Measurements from ENCODE around the gene IMPA2. TPM values are rescaled to one million over a fixed set of nuclear protein-coding genes. Genes with fewer than 3 reads are reported as not detected.
A peak's percentile ranks its signal among the peaks of the same experiment; 100 is the strongest.

Gene IMPA2
- total RNA-seq, 1 donor from 2014 or later, result 56.3 TPM

DNA sequence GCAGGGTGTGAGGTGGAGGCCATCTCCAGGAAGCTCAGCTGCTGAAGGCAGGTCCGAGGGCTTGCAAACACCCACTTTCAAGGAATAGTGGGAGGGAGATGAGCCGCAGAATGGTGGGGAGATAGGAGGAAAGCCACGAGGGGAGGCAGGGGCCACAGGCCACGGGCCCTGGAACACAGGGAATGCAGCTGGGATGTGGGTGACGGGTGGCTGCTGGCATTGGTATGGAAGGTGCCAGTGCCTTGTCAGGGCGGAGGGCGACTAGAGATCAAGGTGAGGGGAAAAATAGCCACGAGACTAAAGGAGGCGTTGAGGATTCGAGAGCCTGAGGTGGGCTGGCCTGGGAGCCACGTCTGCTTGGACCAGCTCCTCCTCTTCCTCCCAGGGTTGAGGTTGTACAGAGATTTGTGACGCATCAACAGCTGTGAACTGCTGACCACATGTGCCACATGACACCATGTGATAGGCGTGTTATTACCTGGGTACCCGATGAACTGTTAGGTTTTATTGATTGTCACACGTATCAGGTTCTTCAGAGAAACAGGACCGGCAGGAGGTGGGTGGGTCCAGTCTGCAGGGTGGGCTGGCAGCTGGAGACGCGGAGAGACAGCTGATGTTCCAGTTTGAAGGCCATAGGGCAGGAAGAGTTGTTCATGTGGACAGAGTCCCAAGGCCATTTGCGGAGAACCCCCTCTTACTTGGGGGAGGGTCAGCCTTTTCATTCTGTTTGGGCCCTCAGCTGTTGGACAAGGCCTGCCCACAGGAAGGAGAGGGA is 9.9 kb downstream of the IMPA2 start:
- DNase-seq (ENCODE audit: extremely low spot score, unreplicated experiment), result peak; percentile 57
- H3K4me1 Mint-ChIP-seq (ENCODE audit: unreplicated experiment), result peaks cover 60% of the 10 kb centered on the region
- H3K9me3 Mint-ChIP-seq, result no peaks in the 10 kb centered on the region
- no peak overlapping the region for H3K4me3 Mint-ChIP-seq
- H3K27ac Mint-ChIP-seq, result peak overlapping the region; percentile 26
- TF ChIP-seq, protein P1, sequence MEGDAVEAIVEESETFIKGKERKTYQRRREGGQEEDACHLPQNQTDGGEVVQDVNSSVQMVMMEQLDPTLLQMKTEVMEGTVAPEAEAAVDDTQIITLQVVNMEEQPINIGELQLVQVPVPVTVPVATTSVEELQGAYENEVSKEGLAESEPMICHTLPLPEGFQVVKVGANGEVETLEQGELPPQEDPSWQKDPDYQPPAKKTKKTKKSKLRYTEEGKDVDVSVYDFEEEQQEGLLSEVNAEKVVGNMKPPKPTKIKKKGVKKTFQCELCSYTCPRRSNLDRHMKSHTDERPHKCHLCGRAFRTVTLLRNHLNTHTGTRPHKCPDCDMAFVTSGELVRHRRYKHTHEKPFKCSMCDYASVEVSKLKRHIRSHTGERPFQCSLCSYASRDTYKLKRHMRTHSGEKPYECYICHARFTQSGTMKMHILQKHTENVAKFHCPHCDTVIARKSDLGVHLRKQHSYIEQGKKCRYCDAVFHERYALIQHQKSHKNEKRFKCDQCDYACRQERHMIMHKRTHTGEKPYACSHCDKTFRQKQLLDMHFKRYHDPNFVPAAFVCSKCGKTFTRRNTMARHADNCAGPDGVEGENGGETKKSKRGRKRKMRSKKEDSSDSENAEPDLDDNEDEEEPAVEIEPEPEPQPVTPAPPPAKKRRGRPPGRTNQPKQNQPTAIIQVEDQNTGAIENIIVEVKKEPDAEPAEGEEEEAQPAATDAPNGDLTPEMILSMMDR (conservative IDR thresholded peaks at IDR 0.05), result no peak
- no peaks in the 10 kb centered on the region for H3K36me3 Mint-ChIP-seq
- no peaks in the 10 kb centered on the region for H3K27me3 Mint-ChIP-seq

DNA sequence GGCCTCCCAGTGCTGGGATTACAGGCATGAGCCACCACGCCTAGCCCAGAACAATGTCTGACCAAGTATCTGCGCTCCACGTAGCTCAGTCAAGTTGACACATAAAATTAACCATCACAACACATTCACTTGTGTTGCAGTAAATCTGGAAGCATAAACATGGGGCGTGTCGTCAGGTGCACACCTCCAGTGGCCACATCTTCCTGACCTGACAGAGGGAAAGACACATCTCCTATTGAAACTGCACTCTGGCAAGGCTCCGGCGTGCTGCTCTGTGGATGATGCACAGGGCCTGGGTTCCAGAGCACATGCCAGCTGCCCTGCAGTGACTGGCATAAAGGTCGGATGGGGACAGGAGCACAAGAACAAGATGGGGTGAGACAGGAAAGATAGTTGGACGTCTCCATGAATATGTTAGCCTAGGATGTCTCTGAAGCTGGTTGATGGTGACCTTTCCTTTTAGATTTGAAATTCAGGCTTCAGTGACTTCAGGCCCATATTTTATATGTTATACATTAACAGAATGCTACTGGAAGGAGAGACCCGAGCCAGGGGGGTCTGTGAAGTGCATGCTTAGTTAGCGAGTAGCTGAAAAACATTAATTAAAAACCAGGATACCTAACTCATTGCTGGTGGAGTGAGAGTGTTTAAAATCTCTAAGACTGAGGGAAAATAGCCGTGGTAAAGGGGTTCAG is 10.9 kb downstream of the IMPA2 start:
- Mint-ChIP-seq H3K27ac (no peak overlapping the region), H3K36me3 (no peaks in the 10 kb centered on the region), H3K27me3 (no peaks in the 10 kb centered on the region), H3K9me3 (no peaks in the 10 kb centered on the region), H3K4me1 (ENCODE audit: unreplicated experiment) (peaks cover 52% of the 10 kb centered on the region), H3K4me3 (no peak overlapping the region)
- TF ChIP-seq, protein P1 (conservative IDR thresholded peaks at IDR 0.05), result no peak
- DNase-seq (ENCODE audit: extremely low spot score, unreplicated experiment), result no peak

DNA sequence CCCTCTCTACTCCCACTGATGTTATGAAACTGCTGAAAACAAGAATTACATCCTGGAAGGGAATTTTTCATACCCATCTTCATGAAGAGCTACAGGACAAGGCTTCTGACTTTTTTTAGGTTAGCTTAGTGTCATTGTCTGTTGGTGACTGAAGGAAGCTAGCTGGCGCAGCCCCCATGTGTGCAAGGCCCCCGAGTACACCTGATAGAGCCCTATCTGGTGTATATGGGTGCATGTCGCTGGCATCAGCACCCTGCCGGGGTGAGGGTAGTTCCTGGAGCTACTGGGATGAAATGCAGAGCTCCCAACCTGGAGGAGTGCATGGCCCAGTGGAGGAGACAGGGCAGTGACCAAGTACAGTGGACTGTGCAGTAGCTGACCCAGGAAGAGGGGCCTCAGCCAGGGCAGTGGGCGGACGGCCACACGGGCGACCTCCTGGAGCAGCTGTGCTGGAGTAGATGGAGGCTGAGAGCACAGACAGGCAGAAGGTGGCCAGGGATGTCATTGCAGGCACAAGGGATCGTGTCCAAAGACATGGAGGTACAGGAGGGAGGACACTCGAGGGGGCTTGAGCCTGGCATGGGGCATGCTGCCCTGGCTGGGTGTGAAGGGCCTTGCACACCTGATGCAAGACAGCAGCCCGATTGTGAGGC is 12.1 kb downstream of the IMPA2 start:
- Mint-ChIP-seq H3K27ac (peak overlapping the region; percentile 43), H3K27me3 (no peaks in the 10 kb centered on the region), H3K4me1 (ENCODE audit: unreplicated experiment) (peaks cover 58% of the 10 kb centered on the region), H3K4me3 (no peak overlapping the region), H3K36me3 (no peaks in the 10 kb centered on the region), H3K9me3 (no peaks in the 10 kb centered on the region)
- TF ChIP-seq, protein P1 (conservative IDR thresholded peaks at IDR 0.05), result no peak
- no peak for DNase-seq (ENCODE audit: extremely low spot score, unreplicated experiment)

DNA sequence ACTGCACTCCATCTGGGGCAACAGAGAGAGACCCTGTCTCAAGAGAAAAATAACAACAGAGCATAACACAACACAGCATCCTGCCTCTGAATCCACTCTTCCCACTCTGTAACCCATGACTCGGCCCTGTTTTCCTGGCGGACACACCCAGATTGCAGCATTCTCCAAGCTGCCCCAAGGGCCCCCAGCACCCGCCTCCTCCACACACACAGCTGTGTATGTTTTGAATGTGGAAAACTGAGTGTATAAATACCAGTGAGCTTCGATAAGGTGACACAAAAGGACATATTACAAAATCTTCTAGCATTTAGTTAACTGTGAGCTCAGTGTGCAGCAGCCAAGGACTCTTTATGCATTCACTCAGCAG is 13.0 kb downstream of the IMPA2 start:
- DNase-seq (ENCODE audit: extremely low spot score, unreplicated experiment), result no peak
- Mint-ChIP-seq H3K27ac (peak overlapping the region; percentile 45), H3K4me3 (peak overlapping the region; percentile 24), H3K36me3 (no peaks in the 10 kb centered on the region), H3K4me1 (ENCODE audit: unreplicated experiment) (peaks cover 52% of the 10 kb centered on the region), H3K9me3 (no peaks in the 10 kb centered on the region), H3K27me3 (no peaks in the 10 kb centered on the region)
- TF ChIP-seq, protein P1 (conservative IDR thresholded peaks at IDR 0.05), result no peak

DNA sequence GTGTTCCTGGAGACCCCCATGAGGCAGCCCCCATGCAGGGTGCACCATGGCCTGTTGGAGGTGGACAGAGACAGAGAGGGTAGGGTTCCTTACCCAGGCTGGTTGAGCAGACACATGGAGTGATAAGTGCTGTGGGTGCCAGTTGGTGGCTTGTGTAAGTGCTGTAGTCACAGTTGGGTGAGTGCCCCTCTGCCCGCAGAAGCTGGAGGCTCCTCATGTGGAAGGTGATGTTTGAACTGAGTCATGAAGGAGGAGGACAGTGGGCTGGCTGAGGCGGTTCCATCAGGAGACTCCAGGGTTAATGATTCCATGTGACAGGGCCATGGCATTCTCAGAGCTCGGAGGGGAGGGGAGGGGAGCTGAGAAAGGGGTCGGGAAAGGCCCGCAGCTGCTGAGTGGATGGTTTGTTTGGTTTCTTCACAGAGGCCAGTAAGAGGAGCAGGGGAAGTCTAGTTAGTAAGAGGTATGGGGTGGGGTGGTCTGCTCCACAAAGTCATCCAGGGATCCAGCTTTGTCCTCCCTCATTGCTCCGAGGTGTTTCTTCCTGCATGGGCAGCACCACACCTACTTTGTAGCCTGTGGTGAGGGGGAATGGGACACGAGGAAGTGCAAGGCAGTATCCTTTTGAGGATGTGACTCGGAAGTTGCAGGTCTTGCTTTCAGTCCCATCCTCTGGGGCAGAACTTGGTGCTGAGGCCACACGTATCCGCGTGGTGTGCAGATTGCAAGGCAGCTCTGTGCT is 13.6 kb downstream of the IMPA2 start:
- H3K36me3 Mint-ChIP-seq, result no peaks in the 10 kb centered on the region
- H3K9me3 Mint-ChIP-seq, result no peaks in the 10 kb centered on the region
- DNase-seq (ENCODE audit: extremely low spot score, unreplicated experiment), result no peak
- TF ChIP-seq, protein P1 (conservative IDR thresholded peaks at IDR 0.05), result no peak
- H3K4me3 Mint-ChIP-seq, result peak overlapping the region; percentile 24
- H3K27ac Mint-ChIP-seq, result peak overlapping the region; percentile 45
- peaks cover 49% of the 10 kb centered on the region for H3K4me1 Mint-ChIP-seq (ENCODE audit: unreplicated experiment)
- H3K27me3 Mint-ChIP-seq, result no peaks in the 10 kb centered on the region

Measured in type B pancreatic cell (in vitro differentiated cells).